HG02870 (cell line): Measurements from ENCODE around the gene SRSF12.

Source experiments
- ATAC-seq: cut with Tn5 transposase; IDR thresholded peaks from one replicate; pipeline ENCODE4 v1.9.1; 2021; ENCODE audit warnings: mild to moderate bottlenecking, moderate library complexity; ENCODE audit not compliant: unreplicated experiment

The SRSF12 gene

DNA sequence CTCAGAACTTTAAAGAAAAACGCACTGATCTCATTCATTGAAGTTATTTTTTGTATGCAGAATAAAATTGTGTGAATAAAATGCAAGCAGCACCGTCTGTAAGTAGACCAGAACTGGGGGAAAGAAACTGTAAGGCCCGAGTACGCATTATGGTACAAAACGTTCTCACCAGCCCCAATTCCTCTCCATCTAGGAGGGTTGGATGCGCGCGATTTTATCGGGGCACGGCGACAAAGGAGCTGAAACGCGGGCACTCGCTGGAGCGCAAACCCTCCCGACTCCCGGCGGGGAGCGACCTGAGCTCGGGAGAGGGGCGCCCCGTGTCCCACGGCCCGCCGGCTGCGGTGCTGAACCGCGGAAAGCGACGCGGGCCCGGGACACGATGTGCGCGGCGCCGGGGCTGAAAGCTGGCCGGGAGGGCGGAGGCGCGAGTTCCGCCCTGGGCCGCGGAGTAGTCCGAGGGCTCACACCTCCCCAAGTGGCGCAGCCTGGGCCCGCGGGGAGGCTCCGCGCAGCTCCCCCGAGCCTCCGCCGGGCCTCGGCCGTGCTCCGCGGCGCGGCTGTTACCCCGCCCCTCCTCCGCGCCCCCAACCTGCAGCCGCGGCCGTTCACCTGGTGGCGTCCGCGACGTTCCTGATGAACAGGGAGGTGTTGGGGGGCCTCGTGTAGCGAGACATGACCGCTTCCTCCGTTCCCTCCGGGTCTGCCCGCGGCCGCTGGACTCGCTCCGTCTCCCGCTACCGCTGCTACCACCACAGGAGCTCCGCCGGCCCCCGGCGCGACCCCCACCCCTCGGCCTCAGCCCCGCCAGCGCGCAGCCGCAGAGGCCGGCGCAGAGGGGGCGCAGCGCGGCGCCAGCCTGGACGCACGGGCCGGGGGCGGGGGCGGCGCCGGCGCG is at the start of gene SRSF12:
Gene SRSF12 (minus strand): TSS at position 861 of the 898 bp plus-strand sequence. CDS start 184 bp downstream, at position 677.
- peak; percentile 61 for ATAC-seq

DNA sequence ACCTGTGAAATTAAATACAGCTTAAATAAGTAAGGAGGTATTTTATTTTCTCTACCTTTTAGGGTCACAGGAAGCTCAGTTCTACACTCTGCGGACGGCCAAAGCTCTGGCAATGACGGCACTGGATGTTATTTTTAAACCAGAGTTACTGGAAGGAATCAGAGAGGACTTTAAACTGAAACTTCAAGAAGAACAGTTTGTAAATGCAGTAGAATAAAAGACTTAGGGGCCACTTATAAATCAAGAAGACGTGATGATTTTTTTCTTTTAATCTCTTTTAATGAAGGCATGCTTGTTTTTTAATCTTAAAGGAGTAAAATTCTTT is 44.1 kb upstream of the SRSF12 start:
- ATAC-seq: no peak

- ATAC-seq: no peak
Observed at GRCh38 chr6:89161326-89162046, 43.6 kb upstream of the SRSF12 start.

DNA sequence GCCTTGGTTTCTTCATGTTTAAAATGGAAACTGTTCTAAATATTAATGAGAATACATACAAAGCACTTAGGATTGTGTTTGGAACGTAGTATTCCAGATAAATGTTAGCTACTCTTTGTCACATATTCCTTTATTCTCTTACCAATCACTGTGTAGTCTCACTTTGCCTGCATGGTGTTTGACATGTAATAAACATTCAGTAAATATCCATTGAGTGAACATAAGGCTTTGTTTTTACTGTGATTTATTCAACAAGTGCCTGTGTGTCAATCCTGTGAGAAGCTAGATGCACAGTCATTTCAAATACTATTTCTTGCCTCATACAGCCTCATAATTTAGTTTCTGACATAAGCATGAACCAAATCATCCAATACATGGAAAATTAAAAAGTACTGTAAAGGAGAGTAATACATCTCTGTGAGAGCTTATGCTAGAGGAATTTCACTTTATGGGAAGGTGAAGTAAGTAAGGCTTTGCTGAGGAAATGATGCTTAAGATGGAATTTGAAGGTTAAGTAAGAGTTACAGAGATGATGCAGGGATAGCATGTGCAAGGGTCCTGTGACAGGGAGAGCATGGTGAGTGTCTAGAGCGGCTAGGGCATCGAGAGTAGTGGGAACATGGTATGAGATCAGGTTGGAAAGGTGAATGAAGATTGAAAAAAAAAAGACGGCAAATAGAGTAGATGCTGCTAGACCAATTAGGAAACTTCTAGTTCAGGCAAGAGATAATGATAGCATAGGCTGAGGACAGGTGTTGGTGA is 42.6 kb upstream of the SRSF12 start:
- no peak for ATAC-seq

- ATAC-seq: no peak
Observed at GRCh38 chr6:89154131-89154530, 36.3 kb upstream of the SRSF12 start.

GRCh38 chr6:89148016-89148750 is 30.3 kb upstream of the SRSF12 start:
- ATAC-seq: no peak

DNA sequence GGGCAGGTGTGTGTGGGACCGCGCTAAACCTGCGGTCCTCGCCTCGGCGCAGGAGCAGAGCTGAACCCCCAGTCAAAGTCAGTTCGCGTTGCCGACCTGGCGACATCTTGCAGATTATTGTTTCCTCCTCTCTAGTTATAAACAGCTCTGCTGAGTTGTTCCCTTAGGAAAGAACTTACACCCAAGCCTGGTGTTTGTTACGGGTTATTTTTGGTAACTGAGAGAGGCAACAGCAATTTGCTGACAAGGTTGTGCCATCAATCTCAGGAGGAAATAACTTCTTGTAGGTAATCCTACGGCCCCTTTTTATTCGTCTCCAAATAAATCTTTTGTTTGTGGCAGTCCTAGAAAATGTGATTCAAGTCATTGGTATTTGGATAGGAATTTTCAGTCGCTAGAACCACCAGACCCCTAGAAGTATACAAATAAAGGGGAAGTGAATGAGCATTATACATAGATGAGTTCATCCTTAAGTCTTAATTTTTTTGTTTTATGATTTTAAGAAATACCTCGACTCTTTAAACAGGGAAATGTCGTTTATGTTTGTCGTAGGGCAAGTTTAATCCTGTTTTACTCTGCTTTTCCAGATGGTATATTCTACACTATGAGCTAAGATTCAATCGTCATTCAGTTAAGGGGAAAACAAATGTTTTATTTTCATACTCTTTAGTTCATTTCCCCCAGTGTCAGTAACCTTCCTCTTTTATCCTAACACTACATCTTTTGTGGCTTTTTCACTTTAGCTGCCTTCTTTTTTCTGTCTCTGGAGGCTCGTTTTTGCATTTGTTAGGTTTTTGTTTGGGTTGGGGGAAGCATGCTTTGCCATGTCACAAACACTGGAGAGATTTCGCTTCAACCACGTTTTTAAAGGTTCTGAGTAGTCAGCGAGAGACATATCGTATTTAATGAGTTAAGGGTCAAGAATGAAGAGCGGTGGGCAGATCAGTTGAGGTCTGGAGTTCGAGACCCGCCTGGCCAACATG is 29.1 kb upstream of the SRSF12 start:
- peak; percentile 14 for ATAC-seq

DNA sequence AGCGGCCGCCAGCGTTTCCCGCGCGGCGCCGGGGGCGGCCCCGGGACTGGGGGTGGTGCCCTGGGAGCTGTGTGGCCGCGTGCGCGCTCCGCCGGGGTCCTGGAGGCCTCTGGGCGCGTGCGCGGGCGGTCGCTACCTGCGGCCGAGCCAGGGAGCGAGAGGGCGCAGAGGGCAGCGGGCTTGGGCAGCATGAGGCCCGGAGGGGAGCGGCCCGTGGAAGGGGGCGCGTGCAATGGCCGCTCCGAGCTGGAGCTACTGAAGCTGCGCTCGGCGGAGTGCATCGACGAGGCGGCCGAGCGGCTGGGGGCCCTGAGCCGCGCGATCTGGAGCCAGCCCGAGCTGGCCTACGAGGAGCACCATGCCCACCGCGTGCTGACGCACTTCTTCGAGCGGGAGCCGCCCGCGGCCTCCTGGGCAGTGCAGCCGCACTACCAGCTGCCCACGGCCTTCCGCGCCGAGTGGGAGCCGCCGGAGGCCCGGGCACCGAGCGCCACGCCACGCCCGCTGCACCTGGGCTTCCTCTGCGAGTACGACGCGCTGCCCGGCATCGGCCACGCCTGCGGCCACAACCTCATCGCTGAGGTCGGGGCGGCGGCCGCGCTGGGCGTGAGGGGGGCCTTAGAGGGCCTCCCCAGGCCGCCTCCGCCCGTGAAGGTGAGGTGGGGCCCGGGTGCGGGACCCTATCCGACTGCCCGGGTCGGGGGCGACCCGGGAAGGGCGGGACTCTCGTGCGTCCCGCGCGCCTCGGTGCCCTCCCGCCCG is 28.3 kb upstream of the SRSF12 start, which contains the start of gene PM20D2:
Gene PM20D2 (plus strand): TSS at position 100 of the 762 bp plus-strand sequence. CDS start 90 bp downstream, at position 190.
- ATAC-seq: peak; percentile 58

DNA sequence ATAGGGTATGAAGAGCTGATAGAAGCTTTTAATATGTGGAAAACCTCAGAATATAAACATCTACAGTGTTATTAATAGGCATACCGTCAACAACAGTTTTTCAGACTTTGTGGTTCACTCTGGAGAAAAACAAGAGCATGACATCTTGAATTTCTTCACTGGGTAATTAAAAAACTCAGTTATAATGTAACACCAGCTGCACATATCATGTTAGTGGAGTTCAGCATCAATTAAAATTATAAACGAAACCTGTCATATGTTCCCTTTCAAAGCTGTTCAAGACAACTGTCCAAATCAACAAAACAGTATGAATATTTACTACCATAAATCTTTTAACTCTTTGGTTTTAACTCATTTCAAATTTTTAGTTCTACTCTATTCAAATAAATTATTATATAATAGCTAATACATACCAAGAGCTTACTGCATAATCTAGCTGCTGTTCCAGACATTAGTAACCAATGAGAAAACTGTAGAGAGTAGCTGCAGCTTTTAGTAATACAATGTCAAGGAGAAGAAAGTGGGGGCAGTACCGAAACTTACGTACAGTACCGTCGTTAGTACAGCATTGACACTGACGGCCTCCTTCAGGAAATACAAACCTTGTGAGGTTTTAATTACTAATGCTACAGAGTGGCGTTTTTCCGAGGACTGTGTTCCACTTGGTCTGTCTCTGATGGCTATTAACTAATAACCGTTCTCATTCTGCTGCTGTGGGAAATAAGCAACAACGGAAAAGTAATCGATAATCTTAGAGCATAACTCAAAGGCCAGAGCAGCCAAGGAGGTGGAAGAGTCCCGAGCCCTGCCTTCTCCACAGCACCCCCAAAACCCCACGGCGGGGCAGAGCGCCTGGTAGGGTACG is 27.5 kb upstream of the SRSF12 start:
- peak; percentile 62 for ATAC-seq

DNA sequence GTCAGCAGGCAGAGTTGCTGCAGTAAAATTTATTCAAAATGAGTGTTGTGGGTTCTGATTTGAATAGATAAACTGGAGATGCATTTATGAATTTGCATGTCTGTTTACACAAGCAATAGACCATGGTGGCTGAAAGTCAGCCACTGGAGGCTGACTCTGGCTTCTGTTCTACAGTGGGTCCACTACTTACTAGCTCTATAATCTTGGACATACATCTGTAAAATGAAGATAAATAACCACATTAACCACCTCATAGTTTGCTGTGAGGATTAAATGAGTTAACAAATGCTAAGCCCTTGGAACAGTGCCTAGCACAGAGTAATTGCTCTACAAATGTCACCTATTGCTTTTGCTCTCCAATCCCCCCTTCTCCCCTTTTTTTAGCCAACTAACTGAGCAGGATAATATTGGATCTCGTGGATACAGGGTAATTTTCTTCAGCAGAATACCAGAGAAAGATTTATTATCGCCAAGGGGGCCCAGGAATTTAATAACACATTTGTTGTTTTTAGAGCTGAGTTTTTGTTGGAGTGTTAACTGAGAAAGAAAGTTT is 26.6 kb upstream of the SRSF12 start:
- peak; percentile 46 for ATAC-seq

GRCh38 chr6:89140347-89141156 is 22.7 kb upstream of the SRSF12 start:
- ATAC-seq: no peak

- no peak for ATAC-seq
Observed at GRCh38 chr6:89139509-89140346, 21.9 kb upstream of the SRSF12 start.

GRCh38 chr6:89138173-89138572 is 20.3 kb upstream of the SRSF12 start:
- no peak for ATAC-seq

DNA sequence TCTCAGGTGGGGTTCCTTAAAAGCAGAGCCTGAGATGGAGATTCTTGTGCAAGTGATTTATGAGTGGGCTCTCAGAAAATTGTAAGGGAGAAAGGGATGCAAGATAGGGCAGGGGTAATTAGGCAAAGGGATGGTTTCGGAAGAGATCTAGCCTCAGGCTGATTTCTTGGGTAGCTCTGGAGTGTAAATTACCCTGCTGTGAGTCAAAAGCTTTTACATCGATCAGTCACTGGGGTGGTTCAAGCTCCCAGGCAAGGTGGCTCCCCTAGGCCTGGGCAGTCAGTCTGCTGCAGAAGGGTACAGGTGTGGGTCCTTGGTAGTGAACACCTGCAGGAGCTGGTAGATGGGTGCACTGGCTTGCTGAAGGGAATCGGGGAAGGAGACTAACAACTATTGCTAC is 16.9 kb upstream of the SRSF12 start:
- no peak for ATAC-seq

- ATAC-seq: no peak
Observed at GRCh38 chr6:89133981-89134380, 16.1 kb upstream of the SRSF12 start.

DNA sequence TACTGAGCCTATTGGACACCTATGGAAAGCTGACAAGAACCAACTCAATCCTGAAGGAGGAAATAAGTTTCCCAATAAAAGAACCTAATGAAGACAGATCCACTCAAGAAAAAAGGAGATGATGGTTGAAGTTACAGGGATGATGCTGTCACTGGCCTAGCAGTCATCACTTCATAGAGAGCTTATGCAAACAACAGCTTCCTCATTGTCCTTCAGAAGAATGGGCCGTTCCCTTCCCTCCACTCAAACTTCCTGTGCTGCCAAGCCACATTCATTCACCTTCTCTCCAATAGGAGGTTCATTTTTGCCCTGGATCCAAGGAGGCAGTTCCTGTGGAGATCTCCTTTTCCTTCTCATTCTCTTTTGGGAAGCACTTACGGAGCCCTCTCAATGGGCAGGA is 14.2 kb upstream of the SRSF12 start:
- no peak for ATAC-seq
